OCI-LY3 (cell line): ENCODE results near the gene CNTNAP3B.
"Not testable (repeated sequence)": the region's sequence is repeated elsewhere in the genome, so short reads cannot be mapped to it uniquely, and the experiment has no call there.

Source experiments
- H2AFZ ChIP-seq: fragments of 200-600, 300-600 bp; shearing (Covaris generic); 2 replicates; pipeline ENCODE4 v1.6.0; 2014; ENCODE audit warnings: antibody characterized with exemption, low read depth, low read length
- H3K27ac ChIP-seq: fragments of 200-600, 300-600 bp; sonication (generic); 2 replicates; pipeline ENCODE4 v1.5.1; 2014; ENCODE audit warnings: mild to moderate bottlenecking, low read length, moderate library complexity, mixed read lengths
- H3K27me3 ChIP-seq: fragments of 200-600, 300-600 bp; sonication (generic); 2 replicates; pipeline ENCODE4 v1.6.1; 2014; ENCODE audit warnings: low read depth, low read length, mixed read lengths
- H3K36me3 ChIP-seq: fragments of 200-600, 300-600 bp; sonication (generic); replicated peaks from 2 replicates; pipeline ENCODE3; 2014; ENCODE audit warnings: low read depth, low read length, mixed read lengths
- H3K4me1 ChIP-seq: fragments of 300-600, 200-600 bp; sonication (generic); 2 replicates; pipeline ENCODE4 v1.6.1; 2014; ENCODE audit warnings: low read length, mixed read lengths
- H3K4me2 ChIP-seq: fragments of 200-600, 300-600 bp; sonication (generic); 2 replicates; pipeline ENCODE4 v1.6.1; 2014; ENCODE audit warnings: low read length, mixed read lengths
- H3K4me3 ChIP-seq: fragments of 300-600, 200-600 bp; sonication (generic); 2 replicates; pipeline ENCODE4 v1.5.1; 2014; ENCODE audit warnings: antibody characterized with exemption, mild to moderate bottlenecking, low read length, moderate library complexity
- H3K79me2 ChIP-seq: fragments of 300-600, 200-600 bp; shearing (Covaris generic); 2 replicates; pipeline ENCODE4 v1.6.1; 2014; ENCODE audit warnings: mild to moderate bottlenecking, low read length, mixed read lengths
- H3K9ac ChIP-seq: fragments of 300-600, 200-600 bp; shearing (Covaris generic); 2 replicates; pipeline ENCODE4 v1.6.0; 2014; ENCODE audit warnings: mild to moderate bottlenecking, low read length, moderate library complexity
- H3K9me3 ChIP-seq: fragments of 200-600, 300-600 bp; shearing (Covaris generic); 2 replicates; pipeline ENCODE4 v1.6.1; 2014; ENCODE audit warnings: low read length, mixed read lengths; ENCODE audit not compliant: insufficient read depth
- H4K20me1 ChIP-seq: fragments of 200-600, 300-600 bp; sonication (generic); 2 replicates; pipeline ENCODE4 v1.6.1; 2016; ENCODE audit warnings: low read length, mixed read lengths; ENCODE audit not compliant: insufficient read depth

CNTNAP3B gene

DNA sequence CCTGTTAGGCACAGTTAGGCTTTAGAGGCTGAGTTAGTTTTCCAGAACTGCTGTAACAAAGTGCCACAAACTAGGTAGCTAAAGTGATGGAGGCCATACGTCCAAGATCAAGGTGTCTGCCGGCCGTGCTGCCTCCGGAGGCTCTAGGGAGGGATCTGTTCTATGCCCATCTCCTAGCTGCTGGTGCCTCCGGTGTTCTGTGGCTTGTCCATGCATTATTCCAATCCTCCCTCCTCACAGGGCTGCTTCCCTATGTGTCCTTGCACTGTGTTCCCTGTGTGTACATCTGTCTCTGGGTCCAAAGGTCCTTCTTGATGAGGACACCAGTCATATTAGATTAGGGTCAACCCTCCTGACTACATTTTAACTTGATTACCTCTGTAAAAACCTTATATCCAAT lies 54.4 kb downstream of the CNTNAP3B start:
- H3K27ac ChIP-seq, H3K4me1 ChIP-seq, H3K9me3 ChIP-seq, H3K79me2 ChIP-seq, H4K20me1 ChIP-seq, H3K4me2 ChIP-seq, H3K36me3 ChIP-seq, H3K4me3 ChIP-seq, H3K27me3 ChIP-seq, H3K9ac ChIP-seq, H2AFZ ChIP-seq: not testable (repeated sequence)

DNA sequence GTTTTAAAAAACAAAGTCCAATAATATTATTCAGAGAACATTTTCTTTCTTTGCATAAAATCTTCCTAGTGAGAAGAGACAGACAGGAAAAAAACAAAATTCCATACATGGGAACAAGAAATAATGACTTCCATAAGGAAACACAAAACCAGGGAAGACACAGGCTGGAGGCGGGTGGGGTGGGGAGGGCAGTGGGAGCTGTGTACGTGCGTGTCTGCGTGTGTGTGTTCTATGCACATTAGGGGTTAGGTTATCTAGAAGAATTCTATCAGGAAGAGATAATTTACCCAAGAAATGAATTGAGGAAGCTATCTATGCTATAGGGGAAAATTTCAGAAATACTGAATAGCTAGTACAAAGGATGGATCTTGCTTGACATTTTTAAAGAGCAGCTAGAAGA lies 58.2 kb downstream of the CNTNAP3B start:
- H3K36me3 ChIP-seq, H4K20me1 ChIP-seq, H3K4me3 ChIP-seq, H3K9ac ChIP-seq, H2AFZ ChIP-seq, H3K4me2 ChIP-seq, H3K79me2 ChIP-seq, H3K4me1 ChIP-seq, H3K27me3 ChIP-seq, H3K27ac ChIP-seq, H3K9me3 ChIP-seq: not testable (repeated sequence)

DNA sequence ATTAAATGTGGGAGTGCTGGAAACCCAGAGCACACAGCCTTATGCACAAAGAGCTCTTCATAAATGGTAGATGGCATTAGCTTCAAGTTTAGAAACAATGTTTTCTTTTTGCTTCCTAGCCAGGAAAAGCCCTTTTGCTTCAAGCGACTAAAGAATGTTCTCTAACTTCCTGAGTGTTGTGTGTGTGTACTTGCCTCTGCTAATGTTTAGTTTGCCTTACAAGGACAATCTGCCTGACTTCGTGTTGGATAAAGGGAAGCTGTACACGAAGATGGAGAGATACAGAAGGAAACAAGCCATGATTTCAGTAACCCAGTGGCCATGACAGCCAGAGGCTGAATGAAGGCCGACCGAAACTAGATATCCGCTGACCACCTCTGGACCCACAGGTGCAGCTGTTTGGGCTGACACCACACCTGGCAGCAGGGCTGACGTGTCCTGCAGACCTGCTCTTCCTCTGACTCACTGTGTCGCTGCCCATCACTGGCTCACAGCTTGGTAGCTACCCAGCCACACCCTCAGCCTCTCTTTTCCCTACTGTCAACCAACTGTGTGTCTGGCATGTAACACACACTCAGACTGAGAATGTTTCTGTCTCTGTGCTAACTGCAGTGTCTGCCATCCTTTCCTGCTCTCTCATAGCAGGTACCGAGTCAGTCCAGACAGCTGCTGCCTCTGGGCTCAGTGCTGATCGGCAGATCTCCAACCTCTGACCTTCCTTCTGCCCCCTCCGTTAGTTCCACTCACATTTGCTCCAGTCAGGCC lies 59.0 kb downstream of the CNTNAP3B start:
- H3K4me2 ChIP-seq, H3K4me3 ChIP-seq, H3K36me3 ChIP-seq, H3K9me3 ChIP-seq, H3K4me1 ChIP-seq, H4K20me1 ChIP-seq, H2AFZ ChIP-seq, H3K27ac ChIP-seq, H3K79me2 ChIP-seq, H3K27me3 ChIP-seq, H3K9ac ChIP-seq: not testable (repeated sequence)

DNA sequence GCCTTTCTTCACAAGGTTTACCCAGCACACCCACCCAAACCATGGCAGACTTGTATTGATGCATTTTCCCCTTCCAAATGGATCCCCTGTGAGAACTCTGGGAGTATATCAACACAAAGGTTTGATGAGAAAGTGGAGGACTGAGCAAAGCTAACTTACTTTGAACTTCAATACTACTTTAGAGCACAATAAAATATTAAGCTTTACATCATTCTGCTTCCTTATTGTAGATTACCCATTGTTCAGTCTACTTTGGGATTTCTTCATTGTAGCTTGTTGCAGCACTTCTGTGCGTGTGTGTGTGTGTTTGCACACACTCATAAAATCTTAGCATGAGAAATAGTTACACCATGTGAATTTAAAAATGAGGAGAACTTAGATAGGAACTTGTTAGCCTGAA lies 75.4 kb downstream of the CNTNAP3B start:
- H4K20me1 ChIP-seq, H2AFZ ChIP-seq, H3K27ac ChIP-seq, H3K4me3 ChIP-seq, H3K9ac ChIP-seq, H3K4me1 ChIP-seq, H3K4me2 ChIP-seq, H3K36me3 ChIP-seq, H3K9me3 ChIP-seq, H3K27me3 ChIP-seq, H3K79me2 ChIP-seq: not testable (repeated sequence)

DNA sequence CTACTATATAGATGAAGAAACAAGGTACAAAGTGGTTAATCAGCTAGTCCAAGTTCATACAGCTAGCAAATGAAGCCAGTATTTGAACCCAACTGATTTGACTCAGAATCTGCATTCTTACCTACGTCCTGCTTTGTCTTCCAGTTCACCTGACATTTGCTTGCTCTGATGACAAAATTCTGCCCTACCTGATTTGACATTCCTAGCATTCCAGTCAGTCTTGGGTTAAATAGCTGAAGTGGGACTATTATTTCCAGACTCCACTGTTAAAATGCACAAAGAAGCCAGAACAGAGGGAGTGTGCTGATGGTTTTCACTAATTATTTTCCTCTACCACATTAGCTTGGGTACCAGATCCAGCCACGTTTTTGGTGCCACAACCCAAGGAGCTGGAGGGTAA lies 78.5 kb downstream of the CNTNAP3B start:
- H3K4me3 ChIP-seq, H3K4me1 ChIP-seq, H3K4me2 ChIP-seq, H3K9me3 ChIP-seq, H2AFZ ChIP-seq, H3K27ac ChIP-seq, H4K20me1 ChIP-seq, H3K79me2 ChIP-seq, H3K27me3 ChIP-seq, H3K36me3 ChIP-seq, H3K9ac ChIP-seq: not testable (repeated sequence)

DNA sequence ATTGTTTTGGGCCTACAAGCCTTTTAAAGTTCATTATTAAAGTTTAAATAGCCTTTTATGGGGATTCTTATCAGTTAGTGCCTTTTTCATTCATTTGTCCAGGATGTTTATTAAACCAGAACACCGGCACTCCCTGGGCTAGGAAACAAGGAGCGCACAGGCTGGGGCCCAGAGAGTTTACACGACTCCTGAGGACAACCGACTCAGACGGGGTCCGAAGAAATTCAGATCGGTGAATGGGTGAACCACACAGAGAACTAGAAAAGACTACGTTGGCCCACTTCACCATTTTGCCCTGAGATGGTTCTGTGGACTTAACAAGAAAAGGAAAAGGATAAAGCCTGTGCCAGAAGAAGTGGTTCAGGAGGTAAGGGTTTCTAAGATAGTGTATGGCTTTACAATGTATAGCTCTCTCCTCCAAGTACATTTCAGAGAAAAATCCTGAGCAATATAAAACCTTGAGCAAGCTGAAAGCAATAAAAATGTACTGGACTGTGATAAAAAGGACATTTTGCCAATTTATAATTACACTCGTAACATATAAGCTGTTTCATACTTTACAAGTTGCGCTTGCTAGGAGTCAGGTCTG lies 84.7 kb downstream of the CNTNAP3B start:
- not testable (repeated sequence) for H2AFZ ChIP-seq, H3K27me3 ChIP-seq, H3K79me2 ChIP-seq, H3K36me3 ChIP-seq, H3K4me3 ChIP-seq, H3K9ac ChIP-seq, H3K27ac ChIP-seq, H3K4me1 ChIP-seq, H4K20me1 ChIP-seq, H3K4me2 ChIP-seq, H3K9me3 ChIP-seq

DNA sequence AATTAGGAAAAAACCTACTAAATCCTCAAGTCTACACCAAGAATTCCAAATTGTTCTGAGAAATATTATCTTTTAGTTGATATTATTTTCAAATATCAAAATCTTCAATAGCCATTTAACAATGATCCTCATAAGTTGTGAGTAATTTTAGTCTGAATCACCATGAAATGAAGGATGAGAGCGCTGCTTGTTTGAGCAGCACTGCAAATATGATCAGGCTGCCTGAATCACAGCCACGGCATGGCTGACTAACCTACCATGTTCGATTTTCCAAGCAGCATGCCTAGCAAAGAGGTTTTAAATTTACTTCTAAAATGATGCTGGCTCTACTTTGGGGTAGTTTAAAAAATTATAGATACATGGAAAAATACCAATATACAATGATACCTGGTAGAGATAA lies 95.7 kb downstream of the CNTNAP3B start:
- not testable (repeated sequence) for H3K36me3 ChIP-seq, H4K20me1 ChIP-seq, H3K9ac ChIP-seq, H3K4me1 ChIP-seq, H3K27me3 ChIP-seq, H3K9me3 ChIP-seq, H2AFZ ChIP-seq, H3K79me2 ChIP-seq, H3K4me3 ChIP-seq, H3K4me2 ChIP-seq, H3K27ac ChIP-seq

DNA sequence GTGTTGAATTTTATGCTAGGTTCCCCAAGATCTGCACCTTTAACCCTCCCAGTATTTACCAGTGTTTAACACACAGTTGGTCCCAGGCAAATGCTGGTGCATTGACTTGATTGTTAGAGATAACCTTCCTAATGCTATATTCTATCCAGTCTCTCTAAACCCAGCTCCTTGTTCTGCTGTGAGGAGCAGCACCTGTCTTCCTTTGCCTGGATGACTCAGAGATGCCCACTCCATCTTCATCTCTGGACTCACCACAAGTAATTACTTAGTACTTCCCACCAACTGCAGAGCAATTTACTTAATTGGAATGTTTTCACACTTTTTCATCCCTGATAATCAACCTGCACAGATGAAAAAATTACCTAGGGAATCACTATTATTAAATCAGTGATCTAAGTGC lies 108.6 kb downstream of the CNTNAP3B start:
- H3K27ac ChIP-seq, H3K9ac ChIP-seq, H3K36me3 ChIP-seq, H3K4me3 ChIP-seq, H3K4me1 ChIP-seq, H3K79me2 ChIP-seq, H3K27me3 ChIP-seq, H3K4me2 ChIP-seq, H4K20me1 ChIP-seq, H3K9me3 ChIP-seq, H2AFZ ChIP-seq: not testable (repeated sequence)

DNA sequence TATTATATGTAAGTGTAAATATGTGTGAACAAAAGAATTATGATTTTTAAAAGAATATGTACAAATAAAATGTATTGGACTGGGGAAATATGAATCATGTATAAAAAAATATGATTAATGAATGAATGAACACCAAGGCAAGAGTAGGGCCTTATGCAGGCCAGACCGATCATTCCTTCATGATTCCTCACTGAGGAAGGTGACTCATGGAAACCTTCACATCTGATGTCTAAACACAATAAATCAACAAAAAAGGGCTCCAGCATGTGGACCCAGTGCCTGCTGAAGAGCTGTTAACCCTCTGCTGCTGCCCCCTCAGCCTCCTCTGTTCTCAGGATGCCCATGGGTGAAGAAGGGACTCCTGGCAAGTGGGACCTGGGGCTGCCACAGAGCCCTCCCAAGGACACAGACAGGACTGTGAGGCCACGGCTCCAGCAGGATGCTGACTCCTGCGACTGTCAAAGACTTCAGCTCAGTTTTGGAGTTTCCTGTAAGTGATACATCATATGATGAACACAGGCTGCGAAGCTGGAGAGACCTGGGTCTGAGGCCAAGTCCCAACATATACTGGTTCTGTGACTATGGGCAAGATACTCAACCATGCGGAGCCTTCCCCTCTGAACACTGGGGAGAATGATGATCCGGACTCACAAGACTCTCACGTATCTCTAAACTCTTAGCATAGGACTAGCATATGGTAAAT lies 110.9 kb downstream of the CNTNAP3B start:
- H3K79me2 ChIP-seq, H3K4me1 ChIP-seq, H3K4me3 ChIP-seq, H3K36me3 ChIP-seq, H3K4me2 ChIP-seq, H3K9me3 ChIP-seq, H4K20me1 ChIP-seq, H3K27me3 ChIP-seq, H3K9ac ChIP-seq, H3K27ac ChIP-seq, H2AFZ ChIP-seq: not testable (repeated sequence)
